HEK293 (cell line): Measurements from ENCODE around the gene DCAF7.
A peak's percentile ranks its signal among the peaks of the same experiment; 100 is the strongest.

ENCODE experiments used
- BCL11A ChIP-seq: fragments of 450-650 bp; formaldehyde crosslinking; IDR thresholded peaks from 2 replicates; pipeline ENCODE4 v1.5.1; 2016; ENCODE audit warnings: low read depth, missing biosample characterization, missing genetic modification characterization
- HIC1 ChIP-seq: fragments of 450-650 bp; formaldehyde crosslinking; IDR thresholded peaks from 2 replicates; pipeline ENCODE4 v1.5.1; 2016; ENCODE audit warnings: missing biosample characterization, missing genetic modification characterization
- HOXC10 ChIP-seq: sonication (generic); formaldehyde crosslinking; IDR thresholded peaks from 2 replicates; pipeline ENCODE4 v1.8.1; 2023; ENCODE audit warnings: mild to moderate bottlenecking, missing genetic modification reagents
- PRDM10 ChIP-seq: fragments of 450-650 bp; formaldehyde crosslinking; IDR thresholded peaks from 2 replicates; pipeline ENCODE4 v1.5.1; 2016; ENCODE audit warnings: missing biosample characterization, missing genetic modification characterization
- REST ChIP-seq: fragments of 450-650 bp; formaldehyde crosslinking; IDR thresholded peaks from 2 replicates; pipeline ENCODE4 v1.5.1; 2016; ENCODE audit warnings: missing biosample characterization, missing genetic modification characterization
- SETDB1 ChIP-seq: IDR thresholded peaks from one replicate; pipeline ENCODE4 v1.6.1; 2017; ENCODE audit warnings: mild to moderate bottlenecking, low read length, moderate library complexity, mixed read lengths; ENCODE audit not compliant: insufficient read length
- ZBTB44 ChIP-seq: fragments of 450-650 bp; IDR thresholded peaks from 2 replicates; pipeline ENCODE4 v1.5.1; 2018; ENCODE audit warnings: missing biosample characterization, mild to moderate bottlenecking, missing genetic modification characterization
- ZBTB49 ChIP-seq: fragments of 450-650 bp; formaldehyde crosslinking; IDR thresholded peaks from 2 replicates; pipeline ENCODE4 v1.5.1; 2016; ENCODE audit warnings: missing biosample characterization, missing genetic modification characterization, low read depth
- ZEB2 ChIP-seq: fragments of 450-650 bp; formaldehyde crosslinking; IDR thresholded peaks from 2 replicates; pipeline ENCODE4 v1.5.1; 2016; ENCODE audit warnings: missing biosample characterization, missing genetic modification characterization
- ZNF133 ChIP-seq: fragments of 450-650 bp; formaldehyde crosslinking; IDR thresholded peaks from 2 replicates; pipeline ENCODE4 v1.5.1; 2016; ENCODE audit warnings: missing biosample characterization, missing genetic modification characterization
- ZNF2 ChIP-seq: fragments of 450-650 bp; formaldehyde crosslinking; IDR thresholded peaks from 2 replicates; pipeline ENCODE4 v1.5.1; 2016; ENCODE audit warnings: missing biosample characterization, missing genetic modification characterization
- ZNF211 ChIP-seq: fragments of 450-650 bp; formaldehyde crosslinking; IDR thresholded peaks from 2 replicates; pipeline ENCODE4 v1.5.1; 2016; ENCODE audit warnings: low read depth, missing biosample characterization, missing genetic modification characterization
- ZNF239 ChIP-seq: fragments of 450-650 bp; formaldehyde crosslinking; IDR thresholded peaks from 2 replicates; pipeline ENCODE4 v1.5.1; 2016; ENCODE audit warnings: missing biosample characterization, missing genetic modification characterization
- ZNF248 ChIP-seq: fragments of 450-650 bp; formaldehyde crosslinking; IDR thresholded peaks from 2 replicates; pipeline ENCODE4 v1.5.1; 2017; ENCODE audit warnings: missing biosample characterization, missing genetic modification characterization
- ZNF394 ChIP-seq: fragments of 450-650 bp; formaldehyde crosslinking; IDR thresholded peaks from 2 replicates; pipeline ENCODE4 v1.5.1; 2016; ENCODE audit warnings: missing biosample characterization, missing genetic modification characterization, mild to moderate bottlenecking, moderate library complexity, borderline replicate concordance
- ZNF433 ChIP-seq: fragments of 450-650 bp; formaldehyde crosslinking; IDR thresholded peaks from 2 replicates; pipeline ENCODE4 v1.5.1; 2016; ENCODE audit warnings: missing biosample characterization, missing genetic modification characterization, low read depth
- ZNF513 ChIP-seq: fragments of 450-650 bp; IDR thresholded peaks from 2 replicates; pipeline ENCODE4 v1.5.1; 2018; ENCODE audit warnings: missing biosample characterization, missing genetic modification characterization
- ZNF596 ChIP-seq: fragments of 450-650 bp; IDR thresholded peaks from 2 replicates; pipeline ENCODE4 v1.5.0; 2018; ENCODE audit warnings: missing biosample characterization, mild to moderate bottlenecking, missing genetic modification characterization, moderate library complexity
- ZNF626 ChIP-seq: fragments of 450-650 bp; sonication (Bioruptor Pico); formaldehyde crosslinking; IDR thresholded peaks from 2 replicates; pipeline ENCODE4 v1.5.1; 2018; ENCODE audit warnings: missing biosample characterization, missing genetic modification characterization, inconsistent platforms
- ZNF792 ChIP-seq: fragments of 450-650 bp; formaldehyde crosslinking; IDR thresholded peaks from 2 replicates; pipeline ENCODE4 v1.5.1; 2016; ENCODE audit warnings: missing biosample characterization, missing genetic modification characterization
- ZSCAN5A ChIP-seq: fragments of 450-650 bp; formaldehyde crosslinking; IDR thresholded peaks from 2 replicates; pipeline ENCODE4 v1.5.1; 2016; ENCODE audit warnings: missing biosample characterization, missing genetic modification characterization

Gene DCAF7

GRCh38 chr17:63621684-63622573 is 71.7 kb downstream of the DCAF7 start, which contains the start of gene MAP3K3 (continued):
- TF ChIP-seq PRDM10 (peak; percentile 85), ZSCAN5A (tag by site-specific recombination) (peak; percentile 71; the same call in 1 of the 2 replicates), SETDB1 (no peak), HIC1 (tag by site-specific recombination) (peak; percentile 87), ZNF792 (no peak), ZNF513 (tag by site-specific recombination) (no peak), ZNF133 (tag by site-specific recombination) (no peak), ZEB2 (peak; percentile 94), BCL11A (tag by site-specific recombination) (peak; percentile 14; the same call in 1 of the 2 replicates), ZNF626 (tag by site-specific recombination) (no peak), ZBTB49 (no peak), REST (peak; percentile 37; the same call in 1 of the 2 replicates), ZNF433 (no peak), ZNF211 (tag by site-specific recombination) (no peak), ZNF394 (tag by site-specific recombination) (peak; percentile 85; the same call in 1 of the 2 replicates), ZNF596 (tag by site-specific recombination) (no peak), ZBTB44 (tag by site-specific recombination) (0 out of 2 replicates have a peak, but pooled peaks have one; percentile 19), ZNF2 (tag by site-specific recombination) (peak; percentile 87), HOXC10 (no peak), ZNF239 (tag by site-specific recombination) (no peak), ZNF248 (tag by site-specific recombination) (no peak)
